GM18870 (cell line): Measurements from ENCODE around the gene CENPO.
"Not testable (repeated sequence)": the region's sequence is repeated elsewhere in the genome, so short reads cannot be mapped to it uniquely, and the experiment has no call there.

Experiments
- ATAC-seq: cut with Tn5 transposase; IDR thresholded peaks from one replicate; pipeline ENCODE4 v1.9.1; 2021; ENCODE audit warnings: moderate library complexity; ENCODE audit not compliant: unreplicated experiment

CENPO gene

GRCh38 chr2:24787532-24787931, 5.7 kb upstream of the CENPO start:
- no peak for ATAC-seq

- no peak for ATAC-seq
These were observed 4.4 kb upstream of the CENPO start for GRCh38 chr2:24788816-24789215.

- no peak for ATAC-seq
These were observed 1.8 kb upstream of the CENPO start for GRCh38 chr2:24791452-24791851.

- ATAC-seq, result no peak
These were observed 717 bp upstream of the CENPO start for GRCh38 chr2:24792542-24792873.

GRCh38 chr2:24793761-24794435, 673 bp downstream of the CENPO start:
- ATAC-seq, result peak; percentile 9

GRCh38 chr2:24797644-24798043, 4.4 kb downstream of the CENPO start:
- ATAC-seq, result no peak

GRCh38 chr2:24800487-24800886, 7.3 kb downstream of the CENPO start:
- ATAC-seq, result not testable (repeated sequence)

GRCh38 chr2:24805811-24806660, 12.8 kb downstream of the CENPO start:
- ATAC-seq, result not testable (repeated sequence)

GRCh38 chr2:24806661-24807036, 13.4 kb downstream of the CENPO start:
- ATAC-seq, result no peak

GRCh38 chr2:24809316-24810007, 16.2 kb downstream of the CENPO start:
- ATAC-seq, result no peak

GRCh38 chr2:24813691-24814137, 20.5 kb downstream of the CENPO start:
- no peak for ATAC-seq

- ATAC-seq, result no peak
These were observed 21.3 kb downstream of the CENPO start for GRCh38 chr2:24814516-24814915.

GRCh38 chr2:24815171-24815570, 21.9 kb downstream of the CENPO start:
- ATAC-seq, result no peak

GRCh38 chr2:24816404-24816803, 23.2 kb downstream of the CENPO start:
- ATAC-seq, result no peak

GRCh38 chr2:24816884-24817283, 23.7 kb downstream of the CENPO start:
- ATAC-seq, result no peak

GRCh38 chr2:24818721-24819167, 25.5 kb downstream of the CENPO start:
- ATAC-seq, result no peak

- ATAC-seq, result no peak
These were observed 26.4 kb downstream of the CENPO start for GRCh38 chr2:24819442-24820174.

GRCh38 chr2:24820175-24820513, 26.9 kb downstream of the CENPO start:
- no peak for ATAC-seq

- no peak for ATAC-seq
These were observed 27.6 kb downstream of the CENPO start for GRCh38 chr2:24820598-24821432.

- no peak for ATAC-seq
These were observed 28.2 kb downstream of the CENPO start for GRCh38 chr2:24821433-24821891.
